ENCODE data around the gene SLC12A8. TPM values are rescaled to one million over a fixed set of nuclear protein-coding genes. Genes with fewer than 3 reads are reported as not detected.

The SLC12A8 gene
- total RNA-seq, 1 donor from 2014 or later = 9.1 TPM

- TF ChIP-seq CTCF (IDR thresholded peaks at IDR 0.05) = no peak
- ATAC-seq = no peak
- no peaks in the 10 kb centered on the region for H3K36me3 ChIP-seq
- H3K9me3 ChIP-seq = no peaks in the 10 kb centered on the region
- intact Hi-C loops (cut with DNase I) = no loop called here
- H3K4me1 ChIP-seq = no peaks in the 10 kb centered on the region
- DNase-seq = no peak
- H3K4me3 ChIP-seq = no peak overlapping the region
- H3K27me3 ChIP-seq (ENCODE audit: low read depth) = no peaks in the 10 kb centered on the region
- no peak overlapping the region for H3K27ac ChIP-seq
These were observed 33.2 kb downstream of the SLC12A8 start for GRCh38 chr3:125179143-125179883.

GRCh38 chr3:125177746-125178145 lies 34.8 kb downstream of the SLC12A8 start:
- Histone ChIP-seq H3K36me3 (no peaks in the 10 kb centered on the region), H3K27ac (no peak overlapping the region), H3K4me1 (no peaks in the 10 kb centered on the region), H3K9me3 (no peaks in the 10 kb centered on the region), H3K4me3 (no peak overlapping the region), H3K27me3 (ENCODE audit: low read depth) (no peaks in the 10 kb centered on the region)
- DNase-seq = no peak
- no peak for ATAC-seq
- intact Hi-C loops (cut with DNase I) = no loop called here
- no peak for TF ChIP-seq CTCF (IDR thresholded peaks at IDR 0.05)

- no peak for TF ChIP-seq CTCF (IDR thresholded peaks at IDR 0.05)
- H3K27me3 ChIP-seq (ENCODE audit: low read depth) = no peaks in the 10 kb centered on the region
- ATAC-seq (no peak), DNase-seq (no peak)
- intact Hi-C loops (cut with DNase I) = no loop called here
- H3K9me3 ChIP-seq = no peaks in the 10 kb centered on the region
- no peaks in the 10 kb centered on the region for H3K36me3 ChIP-seq
- no peak overlapping the region for H3K27ac ChIP-seq
- H3K4me3 ChIP-seq = no peak overlapping the region
- no peaks in the 10 kb centered on the region for H3K4me1 ChIP-seq
These were observed 37.1 kb downstream of the SLC12A8 start for GRCh38 chr3:125175295-125176078.

- Histone ChIP-seq H3K9me3 (no peaks in the 10 kb centered on the region), H3K4me1 (no peaks in the 10 kb centered on the region), H3K36me3 (no peaks in the 10 kb centered on the region), H3K27ac (no peak overlapping the region), H3K27me3 (ENCODE audit: low read depth) (no peaks in the 10 kb centered on the region), H3K4me3 (no peak overlapping the region)
- intact Hi-C loops (cut with DNase I) = no loop called here
- TF ChIP-seq CTCF (IDR thresholded peaks at IDR 0.05) = no peak
- DNase-seq (no peak), ATAC-seq (no peak)
These were observed 40.2 kb downstream of the SLC12A8 start for GRCh38 chr3:125172346-125172745.

GRCh38 chr3:125168711-125169393 lies 43.7 kb downstream of the SLC12A8 start:
- H3K36me3 ChIP-seq = no peaks in the 10 kb centered on the region
- H3K4me1 ChIP-seq = peaks cover 13% of the 10 kb centered on the region
- H3K9me3 ChIP-seq = no peaks in the 10 kb centered on the region
- H3K27me3 ChIP-seq (ENCODE audit: low read depth) = no peaks in the 10 kb centered on the region
- DNase-seq = peak; percentile 36
- no peak overlapping the region for H3K27ac ChIP-seq
- no peak overlapping the region for H3K4me3 ChIP-seq
- no peak for ATAC-seq
- intact Hi-C loops (cut with DNase I) = no loop called here
- TF ChIP-seq CTCF (IDR thresholded peaks at IDR 0.05) = no peak
